Neural cell (in vitro differentiated cells): ENCODE data around the gene TXNL4B. TPM values are rescaled to one million over a fixed set of nuclear protein-coding genes. Genes with fewer than 3 reads are reported as not detected.
"Not testable (repeated sequence)": the region's sequence is repeated elsewhere in the genome, so short reads cannot be mapped to it uniquely, and the experiment has no call there.

ENCODE experiments used
- H2AFZ ChIP-seq: fragments of 200-600, 300-800 bp; sonication (generic), shearing (Covaris generic); 2 replicates; pipeline ENCODE4 v1.6.0; 2014; ENCODE audit warnings: low read depth, mild to moderate bottlenecking, antibody characterized with exemption, low read length, moderate library complexity
- H3F3A ChIP-seq: fragments of 200-600 bp; shearing (Covaris generic); 2 replicates; pipeline ENCODE4 v1.6.1; 2016; ENCODE audit warnings: mild to moderate bottlenecking, moderate library complexity, mixed read lengths, antibody characterized with exemption, low read length; ENCODE audit not compliant: insufficient read depth, poor library complexity, severe bottlenecking
- H3K27ac ChIP-seq: fragments of 200-600, 300-800 bp; sonication (generic), shearing (Covaris generic); 2 replicates; pipeline ENCODE4 v1.5.1; 2014; ENCODE audit warnings: mild to moderate bottlenecking, low read length, moderate library complexity
- H3K27me3 ChIP-seq: fragments of 300-800, 200-600 bp; sonication (generic), shearing (Covaris generic); 2 replicates; pipeline ENCODE4 v1.6.0; 2014; ENCODE audit warnings: mild to moderate bottlenecking, low read depth, low read length, moderate library complexity; ENCODE audit not compliant: insufficient read depth
- H3K36me3 ChIP-seq: fragments of 300-800, 200-600 bp; sonication (generic), shearing (Covaris generic); 2 replicates; pipeline ENCODE4 v1.5.1; 2014; ENCODE audit warnings: mild to moderate bottlenecking, antibody characterized with exemption, low read length, moderate library complexity; ENCODE audit not compliant: insufficient read depth
- H3K4me2 ChIP-seq: fragments of 300-800, 200-600 bp; sonication (generic), shearing (Covaris generic); 2 replicates; pipeline ENCODE4 v1.6.0; 2014; ENCODE audit warnings: mild to moderate bottlenecking, low read length
- H3K4me3 ChIP-seq: fragments of 300-800, 200-600 bp; sonication (generic), shearing (Covaris generic); 2 replicates; pipeline ENCODE4 v1.5.1; 2014; ENCODE audit warnings: mild to moderate bottlenecking, low read length, moderate library complexity
- H3K79me2 ChIP-seq: fragments of 200-600 bp; shearing (Covaris generic); replicated peaks from 2 replicates; pipeline ENCODE4 v1.6.0; 2014; ENCODE audit warnings: mild to moderate bottlenecking, low read length, moderate library complexity; ENCODE audit not compliant: insufficient read depth
- H3K9ac ChIP-seq: fragments of 300-800, 200-600 bp; sonication (generic), shearing (Covaris generic); 2 replicates; pipeline ENCODE4 v1.6.1; 2016; ENCODE audit warnings: mild to moderate bottlenecking, low read length, mixed read lengths
- H3K9me2 ChIP-seq: fragments of 200-600 bp; shearing (Covaris generic); 2 replicates; pipeline ENCODE4 v1.6.1; 2016; ENCODE audit warnings: mild to moderate bottlenecking, low read length, mixed read lengths; ENCODE audit not compliant: insufficient read depth
- H3K9me3 ChIP-seq: fragments of 200-600, 300-800 bp; sonication (generic), shearing (Covaris generic); 2 replicates; pipeline ENCODE4 v1.6.1; 2016; ENCODE audit warnings: mild to moderate bottlenecking, mixed run types, low read length, moderate library complexity, mixed read lengths
- H4K20me1 ChIP-seq: fragments of 200-600 bp; shearing (Covaris generic); 2 replicates; pipeline ENCODE4 v1.6.1; 2016; ENCODE audit warnings: mild to moderate bottlenecking, mixed run types; ENCODE audit not compliant: insufficient read depth
- EP300 ChIP-seq: fragments of 450-650 bp; conservative IDR thresholded peaks from 2 replicates; pipeline ENCODE4 v1.6.1; 2014; ENCODE audit warnings: antibody characterized with exemption, mild to moderate bottlenecking, moderate library complexity; ENCODE audit not compliant: poor library complexity, severe bottlenecking
- EZH2 ChIP-seq: fragments of 200-600, 300-800 bp; shearing (Covaris generic), sonication (generic); IDR thresholded peaks from 2 replicates; pipeline ENCODE4 v1.6.1; 2014; ENCODE audit warnings: antibody characterized with exemption, low read length, borderline replicate concordance, mild to moderate bottlenecking; ENCODE audit not compliant: insufficient read depth, poor library complexity, severe bottlenecking
- MXI1 ChIP-seq: fragments of 450-650 bp; conservative IDR thresholded peaks from 2 replicates; pipeline ENCODE4 v1.6.1; 2014; ENCODE audit warnings: antibody characterized with exemption, mild to moderate bottlenecking; ENCODE audit not compliant: poor library complexity, severe bottlenecking
- POLR2AphosphoS5 ChIP-seq: IDR thresholded peaks from 2 replicates; pipeline ENCODE4 v1.6.1; 2012
- RAD21 ChIP-seq: fragments of 450-650 bp; conservative IDR thresholded peaks from 2 replicates; pipeline ENCODE4 v1.6.1; 2014; ENCODE audit warnings: antibody characterized with exemption, mild to moderate bottlenecking, moderate library complexity
- SMC3 ChIP-seq: fragments of 450-650 bp; conservative IDR thresholded peaks from 2 replicates; pipeline ENCODE4 v1.6.1; 2014; ENCODE audit warnings: antibody characterized with exemption, mild to moderate bottlenecking, moderate library complexity; ENCODE audit not compliant: poor library complexity
- TAF1 ChIP-seq: IDR thresholded peaks from 2 replicates; pipeline ENCODE4 v1.6.1; 2012; ENCODE audit warnings: low read depth
- polyA plus RNA-seq: library from polyadenylated mRNA; depleted of rRNA; stranded (reverse); fragments of >200 nt; gene quantifications from 2 replicates; pipeline ENCODE4 v1.2.3, GENCODE V29; 2014
- TF ChIP-seq, protein P1 (sequence below): IDR thresholded peaks from 2 replicates; pipeline ENCODE4 v1.6.1; 2012; ENCODE audit warnings: borderline replicate concordance
- TF ChIP-seq, protein P2 (sequence below): fragments of 450-650 bp; IDR thresholded peaks from 2 replicates; pipeline ENCODE4 v1.5.1; 2014; ENCODE audit warnings: antibody characterized with exemption, mild to moderate bottlenecking, moderate library complexity; ENCODE audit not compliant: poor library complexity, severe bottlenecking

The TXNL4B gene
- polyA plus RNA-seq, 1 donor from 2014 or later = 26.2 TPM

DNA sequence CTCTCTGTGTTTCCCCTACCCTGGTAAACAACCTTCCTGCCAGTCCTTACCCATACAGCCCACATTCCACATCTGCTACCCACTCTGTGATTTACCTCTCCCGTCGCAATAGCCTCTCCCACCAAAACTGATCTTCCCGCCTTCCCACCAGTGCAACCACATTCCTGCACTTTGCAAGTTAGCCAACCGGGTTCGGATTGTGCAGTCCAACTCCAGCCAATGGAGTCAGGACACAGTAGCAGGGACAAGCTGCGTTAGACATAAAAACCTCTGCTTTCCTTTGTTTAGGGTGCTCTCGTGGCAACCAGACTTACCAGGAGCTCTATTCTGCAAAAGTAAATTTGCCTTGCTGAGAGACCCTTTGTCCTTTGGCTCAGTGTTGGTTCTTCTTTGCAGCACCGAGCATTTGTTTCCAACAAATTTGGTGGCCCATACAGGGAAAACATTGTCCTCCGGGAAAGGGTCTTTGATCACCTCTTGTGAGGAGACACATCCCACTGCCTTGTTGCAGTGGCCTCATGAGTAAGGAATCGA lies 29.0 kb downstream of the TXNL4B start:
- Histone ChIP-seq H3K27ac (no peak overlapping the region), H3K79me2 (no peaks in the 10 kb centered on the region), H3K4me3 (no peak overlapping the region), H3K9ac (no peak overlapping the region), H4K20me1 (no peaks in the 10 kb centered on the region), H3K9me2 (no peaks in the 10 kb centered on the region), H3F3A (no peaks in the 10 kb centered on the region), H3K4me2 (no peak overlapping the region), H2AFZ (no peak overlapping the region), H3K9me3 (no peaks in the 10 kb centered on the region), H3K36me3 (no peaks in the 10 kb centered on the region), H3K27me3 (no peaks in the 10 kb centered on the region)
- TF ChIP-seq SMC3 (no peak), EZH2 (no peak), MXI1 (no peak), TAF1 (no peak), POLR2AphosphoS5 (no peak), RAD21 (no peak), EP300 (no peak)
- TF ChIP-seq, protein P1, sequence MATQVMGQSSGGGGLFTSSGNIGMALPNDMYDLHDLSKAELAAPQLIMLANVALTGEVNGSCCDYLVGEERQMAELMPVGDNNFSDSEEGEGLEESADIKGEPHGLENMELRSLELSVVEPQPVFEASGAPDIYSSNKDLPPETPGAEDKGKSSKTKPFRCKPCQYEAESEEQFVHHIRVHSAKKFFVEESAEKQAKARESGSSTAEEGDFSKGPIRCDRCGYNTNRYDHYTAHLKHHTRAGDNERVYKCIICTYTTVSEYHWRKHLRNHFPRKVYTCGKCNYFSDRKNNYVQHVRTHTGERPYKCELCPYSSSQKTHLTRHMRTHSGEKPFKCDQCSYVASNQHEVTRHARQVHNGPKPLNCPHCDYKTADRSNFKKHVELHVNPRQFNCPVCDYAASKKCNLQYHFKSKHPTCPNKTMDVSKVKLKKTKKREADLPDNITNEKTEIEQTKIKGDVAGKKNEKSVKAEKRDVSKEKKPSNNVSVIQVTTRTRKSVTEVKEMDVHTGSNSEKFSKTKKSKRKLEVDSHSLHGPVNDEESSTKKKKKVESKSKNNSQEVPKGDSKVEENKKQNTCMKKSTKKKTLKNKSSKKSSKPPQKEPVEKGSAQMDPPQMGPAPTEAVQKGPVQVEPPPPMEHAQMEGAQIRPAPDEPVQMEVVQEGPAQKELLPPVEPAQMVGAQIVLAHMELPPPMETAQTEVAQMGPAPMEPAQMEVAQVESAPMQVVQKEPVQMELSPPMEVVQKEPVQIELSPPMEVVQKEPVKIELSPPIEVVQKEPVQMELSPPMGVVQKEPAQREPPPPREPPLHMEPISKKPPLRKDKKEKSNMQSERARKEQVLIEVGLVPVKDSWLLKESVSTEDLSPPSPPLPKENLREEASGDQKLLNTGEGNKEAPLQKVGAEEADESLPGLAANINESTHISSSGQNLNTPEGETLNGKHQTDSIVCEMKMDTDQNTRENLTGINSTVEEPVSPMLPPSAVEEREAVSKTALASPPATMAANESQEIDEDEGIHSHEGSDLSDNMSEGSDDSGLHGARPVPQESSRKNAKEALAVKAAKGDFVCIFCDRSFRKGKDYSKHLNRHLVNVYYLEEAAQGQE = no peak
- TF ChIP-seq, protein P2, sequence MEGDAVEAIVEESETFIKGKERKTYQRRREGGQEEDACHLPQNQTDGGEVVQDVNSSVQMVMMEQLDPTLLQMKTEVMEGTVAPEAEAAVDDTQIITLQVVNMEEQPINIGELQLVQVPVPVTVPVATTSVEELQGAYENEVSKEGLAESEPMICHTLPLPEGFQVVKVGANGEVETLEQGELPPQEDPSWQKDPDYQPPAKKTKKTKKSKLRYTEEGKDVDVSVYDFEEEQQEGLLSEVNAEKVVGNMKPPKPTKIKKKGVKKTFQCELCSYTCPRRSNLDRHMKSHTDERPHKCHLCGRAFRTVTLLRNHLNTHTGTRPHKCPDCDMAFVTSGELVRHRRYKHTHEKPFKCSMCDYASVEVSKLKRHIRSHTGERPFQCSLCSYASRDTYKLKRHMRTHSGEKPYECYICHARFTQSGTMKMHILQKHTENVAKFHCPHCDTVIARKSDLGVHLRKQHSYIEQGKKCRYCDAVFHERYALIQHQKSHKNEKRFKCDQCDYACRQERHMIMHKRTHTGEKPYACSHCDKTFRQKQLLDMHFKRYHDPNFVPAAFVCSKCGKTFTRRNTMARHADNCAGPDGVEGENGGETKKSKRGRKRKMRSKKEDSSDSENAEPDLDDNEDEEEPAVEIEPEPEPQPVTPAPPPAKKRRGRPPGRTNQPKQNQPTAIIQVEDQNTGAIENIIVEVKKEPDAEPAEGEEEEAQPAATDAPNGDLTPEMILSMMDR = no peak

DNA sequence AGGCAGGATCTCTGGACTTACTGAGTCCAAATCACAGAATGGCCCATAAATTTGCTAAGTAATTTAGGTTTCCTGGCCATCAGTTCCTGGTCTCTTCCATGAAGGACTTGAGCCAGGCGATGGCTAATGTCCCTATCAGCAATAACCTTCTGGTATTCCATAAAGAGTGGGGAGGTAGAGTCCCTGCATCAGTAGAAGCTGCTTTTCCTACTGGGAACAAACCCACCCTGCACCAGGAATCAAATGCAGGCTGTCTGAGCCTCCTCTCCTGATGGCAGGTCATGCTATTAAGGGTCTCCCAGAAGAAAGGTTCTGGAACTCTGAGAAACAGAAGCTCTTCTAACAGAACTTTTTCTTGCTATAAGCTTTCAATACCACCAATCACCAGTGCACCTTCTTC lies 31.9 kb downstream of the TXNL4B start:
- Histone ChIP-seq H4K20me1 (no peaks in the 10 kb centered on the region), H3K27ac (no peak overlapping the region), H3K4me3 (no peak overlapping the region), H3K36me3 (no peaks in the 10 kb centered on the region), H3F3A (no peaks in the 10 kb centered on the region), H3K9ac (no peak overlapping the region), H3K9me2 (no peaks in the 10 kb centered on the region), H3K4me2 (no peak overlapping the region), H3K9me3 (no peaks in the 10 kb centered on the region), H2AFZ (no peak overlapping the region), H3K27me3 (no peaks in the 10 kb centered on the region), H3K79me2 (no peaks in the 10 kb centered on the region)
- TF ChIP-seq EP300 = no peak

DNA sequence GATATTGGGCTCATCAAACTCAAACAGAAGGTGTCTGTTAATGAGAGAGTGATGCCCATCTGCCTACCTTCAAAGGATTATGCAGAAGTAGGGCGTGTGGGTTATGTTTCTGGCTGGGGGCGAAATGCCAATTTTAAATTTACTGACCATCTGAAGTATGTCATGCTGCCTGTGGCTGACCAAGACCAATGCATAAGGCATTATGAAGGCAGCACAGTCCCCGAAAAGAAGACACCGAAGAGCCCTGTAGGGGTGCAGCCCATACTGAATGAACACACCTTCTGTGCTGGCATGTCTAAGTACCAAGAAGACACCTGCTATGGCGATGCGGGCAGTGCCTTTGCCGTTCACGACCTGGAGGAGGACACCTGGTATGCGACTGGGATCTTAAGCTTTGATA lies 33.0 kb downstream of the TXNL4B start:
- TF ChIP-seq POLR2AphosphoS5 (no peak), EZH2 (no peak), MXI1 (no peak), TAF1 (no peak), EP300 (no peak)
- Histone ChIP-seq H3K9me2 (no peaks in the 10 kb centered on the region), H3K36me3 (no peaks in the 10 kb centered on the region), H3K79me2 (no peaks in the 10 kb centered on the region), H3K9ac (no peak overlapping the region), H3K4me3 (no peak overlapping the region), H3K9me3 (no peaks in the 10 kb centered on the region), H3F3A (no peaks in the 10 kb centered on the region), H4K20me1 (no peaks in the 10 kb centered on the region), H3K27ac (no peak overlapping the region), H2AFZ (no peak overlapping the region), H3K4me2 (no peak overlapping the region), H3K27me3 (no peaks in the 10 kb centered on the region)

DNA sequence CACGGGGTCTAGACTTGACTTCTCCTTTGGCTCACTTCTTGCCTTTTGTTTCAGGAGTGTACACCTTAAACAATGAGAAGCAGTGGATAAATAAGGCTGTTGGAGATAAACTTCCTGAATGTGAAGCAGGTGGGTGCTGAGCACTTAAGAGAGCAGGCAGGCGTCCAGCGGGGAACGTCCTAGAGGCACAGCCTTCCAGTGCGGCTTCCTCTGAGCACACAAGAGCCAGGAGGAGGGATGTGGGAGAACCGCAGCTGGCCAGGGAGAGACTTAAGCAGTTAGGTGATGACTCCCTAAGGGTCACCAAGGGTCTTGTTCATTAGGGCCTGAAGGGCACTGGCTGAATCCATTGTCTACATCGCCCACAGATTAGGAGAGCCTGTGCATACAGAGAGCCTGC lies 34.4 kb downstream of the TXNL4B start:
- H3K4me2 ChIP-seq, H3K27me3 ChIP-seq, H3K9ac ChIP-seq, H3K79me2 ChIP-seq, H3K9me2 ChIP-seq, H2AFZ ChIP-seq, H3K27ac ChIP-seq, H3K36me3 ChIP-seq, H3K9me3 ChIP-seq, H3F3A ChIP-seq, H4K20me1 ChIP-seq, H3K4me3 ChIP-seq: not testable (repeated sequence)

DNA sequence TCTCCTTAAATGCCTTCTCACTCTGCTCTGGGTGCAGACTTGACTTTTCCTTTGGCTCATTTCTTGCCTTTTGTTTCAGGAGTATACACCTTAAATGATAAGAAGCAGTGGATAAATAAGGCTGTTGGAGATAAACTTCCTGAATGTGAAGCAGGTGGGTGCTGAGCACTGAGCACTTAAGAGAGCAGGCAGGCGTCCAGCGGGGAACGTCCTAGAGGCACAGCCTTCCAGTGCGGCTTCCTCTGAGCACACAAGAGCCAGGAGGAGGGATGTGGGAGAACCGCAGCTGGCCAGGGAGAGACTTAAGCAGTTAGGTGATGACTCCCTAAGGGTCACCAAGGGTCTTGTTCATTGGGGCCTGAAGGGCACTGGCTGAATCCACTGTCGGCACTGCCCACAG lies 36.1 kb downstream of the TXNL4B start:
- not testable (repeated sequence) for H2AFZ ChIP-seq, H3F3A ChIP-seq, H3K9me3 ChIP-seq, H3K9ac ChIP-seq, H3K9me2 ChIP-seq, H3K36me3 ChIP-seq, H4K20me1 ChIP-seq, H3K4me3 ChIP-seq, H3K27me3 ChIP-seq, H3K4me2 ChIP-seq, H3K27ac ChIP-seq, H3K79me2 ChIP-seq
